ENCODE measurements around the gene MEPE. TPM values are rescaled to one million over a fixed set of nuclear protein-coding genes. Genes with fewer than 3 reads are reported as not detected.

The MEPE gene
- total RNA-seq, 1 experiment from 2014 or later: not detected

- ATAC-seq (peak; percentile 90), DNase-seq (ENCODE audit: low read depth, low spot score) (peak; percentile 87)
- H3K4me1 ChIP-seq (ENCODE audit: control insufficient read depth in 1 of 2, insufficient read depth in 2 of 2, low read length in 2 of 2): peaks cover 8 to 21% of the 10 kb centered on the region in 2 experiments
- H3K9ac ChIP-seq (ENCODE audit: low read length): peak overlapping the region; percentile 44
- no peaks in the 10 kb centered on the region for H4K20me1 ChIP-seq (ENCODE audit: insufficient read depth)
- peak overlapping the region; percentile 47; the same call in 1 of the 2 replicates for H3K27ac ChIP-seq (ENCODE audit: low read depth, low read length)
- CTCF ChIA-PET: interaction anchor here (1.3 kb wide), 1 partner anchor 78 kb away, joined by 7 read pairs; no protein-coding TSS in a partner anchor
- H2AFZ ChIP-seq (ENCODE audit: low read depth, low read length, poor library complexity, severe bottlenecking): peak overlapping the region; percentile 92
- peak overlapping the region; percentile 83 for H3K4me2 ChIP-seq (ENCODE audit: low read length)
- no peaks in the 10 kb centered on the region for H3K9me2 ChIP-seq (ENCODE audit: insufficient read depth)
- no peaks in the 10 kb centered on the region for H3K79me2 ChIP-seq (ENCODE audit: insufficient read depth, low read length)
- intact Hi-C loops (cut with micrococcal nuclease): no loop called here
- H3K4me3 ChIP-seq (replicated peaks in 1 of 2; ENCODE audit: low read depth in 1 of 2, low read length in 2 of 2): peak overlapping the region; percentile 3 to 45; a peak in 2 of 4 replicates
- RAD21 ChIA-PET (ENCODE audit: low non-redundant PET in 1 of 2, low total read pairs in 2 of 2, uncharacterized antibody in 2 of 2, unreplicated experiment in 2 of 2): no interaction called here
- BruUV-seq (replicated peaks): TSS peak; percentile 91
- no peaks in the 10 kb centered on the region for H3K36me3 ChIP-seq (ENCODE audit: control insufficient read depth in 1 of 2, insufficient read depth in 2 of 2, low read length in 2 of 2)
- no peaks in the 10 kb centered on the region for H3K9me3 ChIP-seq (ENCODE audit: control insufficient read depth in 1 of 2, insufficient read depth in 1 of 2, low read depth in 1 of 2, low read length in 2 of 2)
- POLR2A ChIA-PET: no interaction called here
- no peaks in the 10 kb centered on the region for H3K27me3 ChIP-seq (ENCODE audit: insufficient read depth, low read length)
- 0 out of 2 replicates have a peak, but pooled peaks have one; percentile 38 for TF ChIP-seq SRF (IDR thresholded peaks at IDR 0.05; ENCODE audit: low read depth)
- no peak; the same call in none of the 2 replicates for TF ChIP-seq POLR2AphosphoS5 (IDR thresholded peaks at IDR 0.05; ENCODE audit: low read depth, low read length)
- peak; percentile 90 for TF ChIP-seq FOSL1 (IDR thresholded peaks at IDR 0.05; ENCODE audit: low read depth)
- TF ChIP-seq JUND (IDR thresholded peaks at IDR 0.05): peak; percentile 95
- peak; percentile 53 for TF ChIP-seq MAX (IDR thresholded peaks at IDR 0.05)
- TF ChIP-seq SIN3A (IDR thresholded peaks at IDR 0.05; ENCODE audit: low read depth): no peak
- TF ChIP-seq RAD21 (IDR thresholded peaks at IDR 0.05; ENCODE audit: low read depth): no peak; the same call in 1 of the 2 replicates
- TF ChIP-seq ZNF274 (IDR thresholded peaks at IDR 0.05; ENCODE audit: low read depth, low read length): no peak
- peak; percentile 37; the same call in 1 of the 2 replicates for TF ChIP-seq EGR1 (IDR thresholded peaks at IDR 0.05; ENCODE audit: low read depth)
- no peak for TF ChIP-seq CTCF (IDR thresholded peaks at IDR 0.05 in 2 of 3, conservative IDR thresholded peaks at IDR 0.05 in 1 of 3; ENCODE audit: borderline replicate concordance in 1 of 3, insufficient read depth in 1 of 3, low read depth in 2 of 3, low read length in 2 of 3)
- TF ChIP-seq EZH2 (IDR thresholded peaks at IDR 0.05): no peak
- no peak for TF ChIP-seq ZFX (IDR thresholded peaks at IDR 0.05)
- no peak for TF ChIP-seq POLR2A (IDR thresholded peaks at IDR 0.05; ENCODE audit: borderline replicate concordance, extremely low read depth, insufficient read depth, insufficient read length)
- peak; percentile 24 for TF ChIP-seq TCF7L2 (IDR thresholded peaks at IDR 0.05; ENCODE audit: borderline replicate concordance, extremely low read depth, insufficient read depth, insufficient read length)
- TF ChIP-seq EZH2phosphoT487 (IDR thresholded peaks at IDR 0.05; ENCODE audit: borderline replicate concordance): no peak
- TF ChIP-seq SP1 (IDR thresholded peaks at IDR 0.05; ENCODE audit: low read depth): peak; percentile 92
- no peak; the same call in 1 of the 2 replicates for TF ChIP-seq ELF1 (IDR thresholded peaks at IDR 0.05; ENCODE audit: borderline replicate concordance, low read depth)
- peak; percentile 64 for TF ChIP-seq ZBTB33 (IDR thresholded peaks at IDR 0.05; ENCODE audit: extremely low read depth, insufficient replicate concordance, low read length)
- TF ChIP-seq REST (IDR thresholded peaks at IDR 0.05; ENCODE audit: low read depth): no peak
- TF ChIP-seq CEBPB (IDR thresholded peaks at IDR 0.05; ENCODE audit: low read depth): peak; percentile 97
Observed at GRCh38 chr4:87895964-87896621, 63.3 kb downstream of the MEPE start.
